ENCODE data around the gene COG7. TPM values are rescaled to one million over a fixed set of nuclear protein-coding genes. Genes with fewer than 3 reads are reported as not detected.
"Not testable (repeated sequence)": the region's sequence is repeated elsewhere in the genome, so short reads cannot be mapped to it uniquely, and the experiment has no call there.

Gene COG7
- total RNA-seq, 4 donors from 2014 or later = 20.1 to 81.7 (median 50.4) TPM

GRCh38 chr16:23484510-23485256 lies 31.7 kb upstream of the COG7 start:
- H3K9me3 ChIP-seq = no peaks in the 10 kb centered on the region
- H3K4me3 ChIP-seq = no peak overlapping the region
- no peak for DNase-seq
- no peaks in the 10 kb centered on the region for H3K27me3 ChIP-seq
- TF ChIP-seq CTCF (IDR thresholded peaks at IDR 0.05) (no peak), POLR2A (IDR thresholded peaks at IDR 0.05) (no peak)
- H3K36me3 ChIP-seq = peaks cover 0 to 100% (median 0%) of the 10 kb centered on the region in 3 donors
- H3K4me1 ChIP-seq = no peaks in the 10 kb centered on the region
- no peak overlapping the region for H3K27ac ChIP-seq

GRCh38 chr16:23483492-23483891 lies 30.5 kb upstream of the COG7 start:
- H3K36me3 ChIP-seq = peaks cover 0 to 100% (median 0%) of the 10 kb centered on the region in 3 donors
- not testable (repeated sequence) for H3K27ac ChIP-seq, H3K4me3 ChIP-seq, H3K27me3 ChIP-seq, H3K9me3 ChIP-seq, H3K4me1 ChIP-seq, DNase-seq

- no peaks in the 10 kb centered on the region for H3K27me3 ChIP-seq
- H3K4me3 ChIP-seq = no peak overlapping the region
- no peak for DNase-seq
- H3K9me3 ChIP-seq = no peaks in the 10 kb centered on the region
- no peak overlapping the region for H3K27ac ChIP-seq
- TF ChIP-seq POLR2A (IDR thresholded peaks at IDR 0.05) (no peak), CTCF (IDR thresholded peaks at IDR 0.05) (no peak)
- H3K4me1 ChIP-seq = no peaks in the 10 kb centered on the region
- H3K36me3 ChIP-seq = peaks cover 0 to 100% (median 0%) of the 10 kb centered on the region in 3 donors
Observed at GRCh38 chr16:23482778-23483177, 29.8 kb upstream of the COG7 start.

GRCh38 chr16:23480257-23480656 lies 27.3 kb upstream of the COG7 start:
- Histone ChIP-seq H3K27ac (no peak overlapping the region), H3K27me3 (no peaks in the 10 kb centered on the region), H3K36me3 (peaks cover 0 to 100% (median 0%) of the 10 kb centered on the region in 3 donors), H3K4me1 (no peaks in the 10 kb centered on the region), H3K9me3 (no peaks in the 10 kb centered on the region), H3K4me3 (no peak overlapping the region)
- no peak for TF ChIP-seq CTCF (IDR thresholded peaks at IDR 0.05)
- TF ChIP-seq POLR2A (IDR thresholded peaks at IDR 0.05) = no peak
- DNase-seq = no peak

GRCh38 chr16:23479138-23479537 lies 26.1 kb upstream of the COG7 start:
- TF ChIP-seq CTCF (IDR thresholded peaks at IDR 0.05) = no peak
- TF ChIP-seq POLR2A (IDR thresholded peaks at IDR 0.05) = no peak
- H3K27me3 ChIP-seq = no peaks in the 10 kb centered on the region
- H3K36me3 ChIP-seq = peaks cover 0 to 100% (median 0%) of the 10 kb centered on the region in 3 donors
- no peaks in the 10 kb centered on the region for H3K4me1 ChIP-seq
- no peak overlapping the region for H3K27ac ChIP-seq
- no peaks in the 10 kb centered on the region for H3K9me3 ChIP-seq
- no peak for DNase-seq
- no peak overlapping the region for H3K4me3 ChIP-seq

- Histone ChIP-seq H3K4me3 (no peak overlapping the region), H3K9me3 (no peaks in the 10 kb centered on the region), H3K27ac (no peak overlapping the region), H3K4me1 (no peaks in the 10 kb centered on the region), H3K27me3 (no peaks in the 10 kb centered on the region), H3K36me3 (peaks cover 0 to 100% (median 0%) of the 10 kb centered on the region in 3 donors)
- no peak for TF ChIP-seq CTCF (IDR thresholded peaks at IDR 0.05)
- no peak for TF ChIP-seq POLR2A (IDR thresholded peaks at IDR 0.05)
- no peak for DNase-seq
Observed at GRCh38 chr16:23478566-23478965, 25.6 kb upstream of the COG7 start.

Measured in Peyer's patch (tissue), 4 donors.